DOHH2 (cell line): ENCODE results near the gene NPC2.

Source experiments
- CTCF ChIP-seq: fragments of 200-600 bp; sonication (generic); IDR thresholded peaks from one replicate; pipeline ENCODE4 v1.5.1; 2014; ENCODE audit warnings: antibody characterized with exemption, mild to moderate bottlenecking, low read depth, low read length; ENCODE audit not compliant: poor library complexity, severe bottlenecking
- EZH2phosphoT487 ChIP-seq: fragments of 200-600 bp; sonication (generic); IDR thresholded peaks from 2 replicates; pipeline ENCODE4 v1.6.1; 2017; ENCODE audit warnings: borderline replicate concordance, mild to moderate bottlenecking, antibody characterized with exemption, low read length, moderate library complexity, mixed read lengths

- TF ChIP-seq CTCF (no peak), EZH2phosphoT487 (no peak)
Measured at GRCh38 chr14:74538411-74539391, 45.6 kb upstream of the NPC2 start.
